ENCODE data around the gene QRICH2. TPM values are rescaled to one million over a fixed set of nuclear protein-coding genes. Genes with fewer than 3 reads are reported as not detected.

The QRICH2 gene
- total RNA-seq, 4 donors from 2014 or later: 1.6 to 2.6 (median 2.0) TPM

GRCh38 chr17:76276069-76276431 is 32.0 kb downstream of the QRICH2 start:
- no peak overlapping the region for H3K4me3 ChIP-seq
- peaks cover 17 to 27% (median 22%) of the 10 kb centered on the region in 4 donors for H3K4me1 ChIP-seq
- in situ Hi-C loops (cut with MboI; ENCODE audit: low pct_ligation_motif_present in 1 of 4, low pct_unique_long_range_greater_than_20kb in 1 of 4, low sequenced_read_pairs in 3 of 4): loop anchor here in 3 of 4 donors (25.0 kb wide), 2 partner anchors 89 to 264 kb away; partner anchors contain the start of gene CDK3 (in 2 of the 3)
- no peaks in the 10 kb centered on the region for H3K36me3 ChIP-seq
- 84 to 88% methylated on average over 4 to 11 of the region's 11 CpGs for WGBS, 2 donors (ENCODE audit: low coverage in 1 of 2)
- intact Hi-C loops (cut with DNase I; ENCODE audit: low total_unique reads): loop anchor here (5.0 kb wide), 1 partner anchor 154 kb away; no protein-coding TSS in a partner anchor
- DNase-seq: no peak
- H3K27me3 ChIP-seq: no peaks in the 10 kb centered on the region
- TF ChIP-seq CTCF (IDR thresholded peaks at IDR 0.05) (no peak), POLR2A (IDR thresholded peaks at IDR 0.05) (no peak)
- H3K27ac ChIP-seq: no peak overlapping the region
- no peaks in the 10 kb centered on the region for H3K9me3 ChIP-seq

- Histone ChIP-seq H3K4me3 (no peak overlapping the region), H3K36me3 (peaks cover 0 to 3% (median 0%) of the 10 kb centered on the region in 4 donors), H3K27ac (no peak overlapping the region), H3K27me3 (no peaks in the 10 kb centered on the region), H3K9me3 (no peaks in the 10 kb centered on the region), H3K4me1 (peaks cover 17 to 32% (median 27%) of the 10 kb centered on the region in 4 donors)
- intact Hi-C loops (cut with DNase I; ENCODE audit: low total_unique reads): loop anchor here (5.0 kb wide), 1 partner anchor 153 kb away; no protein-coding TSS in a partner anchor
- DNase-seq: no peak
- 88 to 94% methylated on average over 3 to 19 of the region's 22 CpGs for WGBS, 2 donors (ENCODE audit: low coverage in 1 of 2)
- TF ChIP-seq POLR2A (IDR thresholded peaks at IDR 0.05): no peak
- in situ Hi-C loops (cut with MboI; ENCODE audit: low pct_ligation_motif_present in 1 of 4, low pct_unique_long_range_greater_than_20kb in 1 of 4, low sequenced_read_pairs in 3 of 4): loop anchor here in 3 of 4 donors (25.0 kb wide), 2 partner anchors 88 to 263 kb away; partner anchors contain the start of gene CDK3 (in 2 of the 3)
These were observed 32.6 kb downstream of the QRICH2 start for GRCh38 chr17:76275382-76276068.

- H3K4me1 ChIP-seq: peaks cover 22 to 42% (median 37%) of the 10 kb centered on the region in 4 donors
- TF ChIP-seq POLR2AphosphoS5 (IDR thresholded peaks at IDR 0.05) (no peak), EP300 (IDR thresholded peaks at IDR 0.05; ENCODE audit: low read depth) (no peak), CTCF (IDR thresholded peaks at IDR 0.05) (no peak), POLR2A (IDR thresholded peaks at IDR 0.05) (no peak)
- no peaks in the 10 kb centered on the region for H3K9me3 ChIP-seq
- no peaks in the 10 kb centered on the region for H3K27me3 ChIP-seq
- WGBS, 2 donors (ENCODE audit: low coverage in 1 of 2): 75% methylated on average over 21 of the region's 21 CpGs; no CpG with 5 or more reads in 1 of the 2 donors
- DNase-seq: no peak
- no peak overlapping the region for H3K4me3 ChIP-seq
- H3K27ac ChIP-seq: no peak overlapping the region
- intact Hi-C loops (cut with DNase I; ENCODE audit: low total_unique reads) (loop anchor here (5.0 kb wide), 1 partner anchor 92 kb away; no protein-coding TSS in a partner anchor), in situ Hi-C loops (cut with MboI; ENCODE audit: low pct_ligation_motif_present in 1 of 4, low pct_unique_long_range_greater_than_20kb in 1 of 4, low sequenced_read_pairs in 3 of 4) (no loop called here)
- peaks cover 0 to 14% (median 0%) of the 10 kb centered on the region in 4 donors for H3K36me3 ChIP-seq
These were observed 33.7 kb downstream of the QRICH2 start for GRCh38 chr17:76274112-76274956.

- in situ Hi-C loops (cut with MboI; ENCODE audit: low pct_ligation_motif_present in 1 of 4, low pct_unique_long_range_greater_than_20kb in 1 of 4, low sequenced_read_pairs in 3 of 4) (no loop called here), intact Hi-C loops (cut with DNase I; ENCODE audit: low total_unique reads) (loop anchor here (5.0 kb wide), 1 partner anchor 91 kb away; no protein-coding TSS in a partner anchor)
- Histone ChIP-seq H3K36me3 (peaks cover 0 to 14% (median 0%) of the 10 kb centered on the region in 4 donors), H3K4me3 (no peak overlapping the region), H3K27ac (peak overlapping the region in 1 of 4 donors; percentile 98), H3K27me3 (no peaks in the 10 kb centered on the region), H3K4me1 (peaks cover 28 to 46% (median 43%) of the 10 kb centered on the region in 4 donors), H3K9me3 (no peaks in the 10 kb centered on the region)
- no peak for DNase-seq
- no peak for TF ChIP-seq POLR2A (IDR thresholded peaks at IDR 0.05)
- TF ChIP-seq POLR2AphosphoS5 (IDR thresholded peaks at IDR 0.05): no peak
- 75% methylated on average over 22 of the region's 26 CpGs; no CpG with 5 or more reads in 1 of the 2 donors for WGBS, 2 donors (ENCODE audit: low coverage in 1 of 2)
These were observed 34.5 kb downstream of the QRICH2 start for GRCh38 chr17:76273445-76274111.
